ENCODE measurements around the gene TYW1B.
"Not testable (repeated sequence)": the region's sequence is repeated elsewhere in the genome, so short reads cannot be mapped to it uniquely, and the experiment has no call there.

Gene TYW1B

DNA sequence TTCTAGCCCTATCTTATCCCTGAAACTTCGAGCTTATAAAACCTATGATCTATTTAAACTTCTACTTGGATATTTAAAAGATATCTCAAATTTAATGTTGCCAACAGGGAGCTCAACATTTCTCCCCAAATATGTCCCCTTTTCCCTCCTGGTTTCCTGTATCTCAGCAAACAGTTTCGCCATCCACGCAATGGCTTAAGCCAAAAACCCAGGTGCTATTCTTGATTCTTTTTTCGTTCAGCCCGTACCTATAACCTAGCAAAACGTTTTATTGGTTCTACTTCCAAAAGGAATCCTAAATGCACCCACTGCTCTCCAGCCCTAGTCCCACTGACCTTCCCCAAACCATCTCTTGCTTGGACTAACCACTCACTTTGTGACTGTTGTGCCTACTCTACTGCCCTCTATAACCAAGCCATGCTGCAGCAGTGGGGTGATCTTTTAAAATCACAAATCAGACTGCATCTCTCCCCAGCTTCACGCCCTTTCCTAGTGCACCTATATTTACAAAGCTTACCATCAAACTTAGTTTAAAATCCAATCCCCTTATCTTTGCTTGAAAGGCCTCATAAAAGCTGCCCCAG is 201.5 kb downstream of the TYW1B start:
- DNase-seq (ENCODE audit: low spot score), result not testable (repeated sequence)

- not testable (repeated sequence) for DNase-seq (ENCODE audit: low spot score)
Observed at GRCh38 chr7:72625721-72626423, 202.1 kb downstream of the TYW1B start.

GRCh38 chr7:72622532-72622931 is 205.5 kb downstream of the TYW1B start:
- DNase-seq (ENCODE audit: low spot score), result no peak

DNA sequence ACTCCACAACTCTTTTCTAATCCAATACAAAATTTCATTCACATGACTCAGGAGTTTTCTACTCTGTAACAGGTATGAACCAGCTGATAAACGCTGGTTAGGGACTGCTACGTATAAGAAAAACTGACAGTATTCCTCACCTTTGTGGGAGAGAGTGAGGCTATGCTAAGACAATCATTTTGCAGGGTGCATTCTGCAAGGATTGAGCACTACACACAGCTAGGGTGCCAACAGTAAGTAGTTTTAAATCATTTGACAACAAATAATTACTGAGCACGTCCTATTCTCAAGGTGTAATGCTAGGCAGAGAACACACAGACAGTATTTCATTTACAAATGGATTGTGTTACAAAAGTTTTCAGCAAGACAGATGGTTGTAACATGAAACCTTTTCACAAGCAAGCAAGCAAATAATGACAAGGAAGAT is 206.2 kb downstream of the TYW1B start:
- DNase-seq (ENCODE audit: low spot score), result not testable (repeated sequence)

GRCh38 chr7:72620923-72621322 is 207.1 kb downstream of the TYW1B start:
- DNase-seq (ENCODE audit: low spot score), result not testable (repeated sequence)

DNA sequence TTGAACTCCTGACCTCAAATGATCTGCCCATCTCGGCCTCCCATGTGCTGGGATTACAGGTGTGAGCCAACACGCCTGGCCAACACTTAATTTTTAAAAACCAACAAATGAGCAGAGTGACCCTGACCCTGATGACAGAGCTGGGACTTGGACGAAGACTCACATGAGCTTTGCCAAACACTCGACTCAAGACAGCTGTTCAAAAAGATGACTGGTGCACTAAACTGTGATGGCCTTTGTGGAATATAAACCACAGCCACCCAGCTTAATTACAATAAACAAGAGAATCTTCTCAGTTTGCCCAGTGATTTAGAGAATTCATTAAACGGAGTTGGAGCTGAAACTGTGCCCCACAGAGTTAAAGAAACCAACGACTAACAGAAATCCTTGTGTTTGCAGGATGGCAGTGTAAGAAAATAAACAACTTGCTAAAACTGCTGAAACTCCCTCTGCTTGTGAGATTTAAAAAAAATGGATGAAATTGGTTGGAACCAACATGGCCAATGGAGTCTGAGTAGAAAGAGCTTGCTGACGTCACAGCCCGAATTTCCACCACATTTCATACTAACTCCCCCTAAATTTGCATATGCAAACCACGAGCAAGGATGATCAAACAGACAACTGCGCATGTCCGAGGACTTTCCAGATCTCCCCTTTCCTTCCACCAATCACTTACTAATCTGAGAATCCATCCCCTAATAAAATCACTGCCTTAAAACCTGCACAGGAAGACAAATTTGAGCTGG is 209.4 kb downstream of the TYW1B start:
- DNase-seq (ENCODE audit: low spot score), result not testable (repeated sequence)

- not testable (repeated sequence) for DNase-seq (ENCODE audit: low spot score)
Observed at GRCh38 chr7:72609761-72610160, 218.2 kb downstream of the TYW1B start.

DNA sequence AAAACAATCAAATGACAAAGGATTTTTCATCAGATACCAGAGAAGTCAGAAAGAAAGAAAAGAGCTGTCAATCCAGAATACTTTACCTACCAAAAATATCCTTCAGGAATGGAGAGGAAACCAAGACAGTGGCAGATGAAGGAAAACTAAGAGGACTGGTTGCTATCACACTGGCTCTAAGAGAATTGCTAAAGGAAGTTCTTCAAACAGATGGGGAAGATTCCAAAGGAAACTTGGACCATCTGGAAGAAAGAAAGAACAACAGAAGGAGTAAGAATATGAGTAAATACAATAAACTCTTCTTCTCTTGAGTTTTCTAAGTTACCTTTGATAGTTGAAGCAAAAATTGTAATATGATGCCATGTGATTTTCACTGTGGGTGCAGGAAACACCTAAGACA is 220.0 kb downstream of the TYW1B start:
- not testable (repeated sequence) for DNase-seq (ENCODE audit: low spot score)

- not testable (repeated sequence) for DNase-seq (ENCODE audit: low spot score)
Observed at GRCh38 chr7:72605863-72606431, 222.1 kb downstream of the TYW1B start.

DNA sequence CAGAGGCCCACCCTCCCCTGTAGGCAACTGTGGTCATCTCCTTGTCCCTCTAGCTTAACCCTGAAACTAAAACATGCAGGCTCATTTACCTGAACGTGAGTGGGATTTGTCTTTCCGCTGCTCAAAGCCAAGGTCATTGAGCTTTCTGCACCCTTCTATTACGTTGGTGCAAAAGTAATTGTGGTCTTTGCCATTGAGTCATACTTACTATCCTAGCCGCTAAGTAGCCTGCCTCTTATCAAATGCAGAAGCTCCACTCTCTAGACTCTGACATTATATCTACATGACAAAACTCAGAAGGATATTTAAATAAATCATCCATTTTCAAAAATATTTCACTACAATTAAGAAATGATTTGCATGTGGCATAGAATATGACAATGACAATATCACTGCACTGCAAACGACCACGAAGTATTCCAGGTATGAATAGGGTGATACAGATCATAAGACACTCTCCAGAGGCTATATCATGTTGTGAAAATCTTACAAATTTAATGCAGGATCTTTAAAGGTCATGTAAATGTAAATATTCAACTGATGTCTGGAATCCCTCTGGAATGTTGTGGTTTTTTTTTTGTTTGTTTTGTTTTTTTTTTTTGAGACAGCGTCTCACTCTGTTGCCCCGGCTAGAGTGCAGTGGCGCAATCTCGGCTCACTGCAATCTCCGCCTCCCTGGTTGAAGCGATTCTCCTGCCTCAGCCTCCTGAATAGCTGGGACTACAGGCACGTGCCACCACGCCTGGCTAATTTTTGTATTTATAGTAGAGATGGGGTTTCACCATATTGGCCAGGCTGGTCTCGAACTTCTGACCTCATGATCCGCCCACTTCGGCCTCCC is 223.0 kb downstream of the TYW1B start:
- not testable (repeated sequence) for DNase-seq (ENCODE audit: low spot score)

DNA sequence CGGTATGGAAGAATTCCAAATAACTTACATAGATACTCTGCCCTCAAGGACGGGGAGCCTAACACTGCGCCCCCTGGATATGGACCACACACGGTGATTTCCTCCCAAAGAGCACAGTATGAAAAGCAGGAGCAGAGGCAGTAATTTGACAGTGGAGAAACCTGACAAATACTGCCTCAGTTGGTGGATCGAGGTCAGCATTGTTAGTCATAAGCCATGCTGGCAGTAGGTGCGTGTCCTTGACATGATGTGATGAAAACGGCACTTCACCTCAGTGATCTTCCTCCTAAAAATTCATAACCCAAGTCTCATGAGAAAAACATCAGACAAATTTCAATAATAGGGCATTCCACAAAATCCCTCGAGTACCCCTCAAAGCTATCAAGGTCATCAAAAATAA is 224.5 kb downstream of the TYW1B start:
- DNase-seq (ENCODE audit: low spot score), result not testable (repeated sequence)

DNA sequence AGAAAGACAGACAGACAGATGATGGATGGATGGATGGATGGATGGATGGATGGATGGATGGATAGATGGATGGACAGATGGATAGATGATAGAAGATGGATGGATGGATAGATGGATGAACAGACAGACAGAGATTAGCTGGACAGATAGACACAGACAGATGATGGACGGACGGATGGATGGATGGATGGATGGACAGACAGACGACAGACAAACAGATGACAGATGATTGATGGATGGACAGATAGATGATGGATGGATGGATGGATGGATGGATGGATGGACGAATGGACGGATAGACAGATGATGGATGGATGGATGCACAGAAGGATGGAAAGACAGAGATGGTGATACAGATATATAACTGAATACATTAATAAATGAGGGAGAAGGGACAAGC is 224.9 kb downstream of the TYW1B start:
- no peak for DNase-seq (ENCODE audit: low spot score)

DNA sequence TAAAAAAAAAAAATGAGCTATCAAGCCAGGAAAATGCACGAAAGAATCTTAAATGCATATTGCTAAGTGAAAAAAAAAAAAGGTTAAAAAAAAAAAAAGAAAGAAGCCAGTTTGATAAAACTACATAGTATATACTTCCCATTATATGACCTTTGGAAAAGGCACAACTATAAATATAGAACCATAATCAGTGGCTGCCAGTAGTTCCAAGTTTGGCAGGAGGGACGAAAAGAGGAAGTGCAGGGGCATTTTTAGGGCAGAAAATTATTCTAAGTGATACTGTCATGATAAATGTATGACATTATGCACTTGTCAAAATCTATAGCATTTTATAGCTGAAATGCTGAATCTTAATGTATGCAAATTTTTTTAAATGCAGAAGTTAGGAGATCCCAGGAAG is 226.3 kb downstream of the TYW1B start:
- DNase-seq (ENCODE audit: low spot score), result not testable (repeated sequence)

DNA sequence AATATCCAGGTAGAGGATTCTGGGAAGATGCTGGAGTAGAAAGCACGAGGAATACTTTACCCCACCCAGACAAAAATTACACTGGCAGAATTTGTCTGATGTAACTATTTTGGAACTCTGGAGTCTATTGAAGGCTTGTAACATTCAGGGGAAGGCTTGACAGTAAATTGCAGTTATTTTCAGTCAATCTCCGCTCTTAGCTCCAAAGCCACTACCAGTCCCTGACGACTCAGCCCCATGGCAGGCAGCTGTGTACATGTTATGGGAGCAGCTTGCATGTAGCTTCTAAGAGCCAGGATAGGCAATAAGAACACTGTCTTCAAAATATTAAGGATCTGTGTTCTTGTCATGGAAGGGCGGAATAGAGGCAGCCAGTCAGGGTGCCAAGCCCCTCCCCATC is 238.0 kb downstream of the TYW1B start:
- not testable (repeated sequence) for DNase-seq (ENCODE audit: low spot score)

- DNase-seq (ENCODE audit: low spot score), result not testable (repeated sequence)
Observed at GRCh38 chr7:72587267-72587666, 240.7 kb downstream of the TYW1B start.

DNA sequence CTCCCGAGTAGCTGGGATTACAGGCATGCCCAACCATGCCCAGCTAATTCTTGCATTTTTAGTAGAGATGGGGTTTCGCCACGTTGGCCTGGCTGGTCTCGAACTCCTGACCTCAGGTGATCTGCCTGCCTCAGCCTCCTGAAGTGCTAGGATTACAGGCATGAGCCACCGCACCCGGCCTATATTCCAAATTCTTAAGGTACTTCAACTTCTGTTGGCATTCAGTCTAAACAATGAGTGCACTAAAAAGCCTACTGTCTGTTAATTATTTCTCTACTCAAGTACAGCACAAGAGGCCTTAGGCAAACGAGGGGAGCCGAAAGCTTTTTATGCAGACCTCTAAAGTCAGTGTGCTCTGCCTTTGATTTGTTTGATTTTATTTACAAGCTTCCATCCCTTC is 243.4 kb downstream of the TYW1B start:
- not testable (repeated sequence) for DNase-seq (ENCODE audit: low spot score)

DNA sequence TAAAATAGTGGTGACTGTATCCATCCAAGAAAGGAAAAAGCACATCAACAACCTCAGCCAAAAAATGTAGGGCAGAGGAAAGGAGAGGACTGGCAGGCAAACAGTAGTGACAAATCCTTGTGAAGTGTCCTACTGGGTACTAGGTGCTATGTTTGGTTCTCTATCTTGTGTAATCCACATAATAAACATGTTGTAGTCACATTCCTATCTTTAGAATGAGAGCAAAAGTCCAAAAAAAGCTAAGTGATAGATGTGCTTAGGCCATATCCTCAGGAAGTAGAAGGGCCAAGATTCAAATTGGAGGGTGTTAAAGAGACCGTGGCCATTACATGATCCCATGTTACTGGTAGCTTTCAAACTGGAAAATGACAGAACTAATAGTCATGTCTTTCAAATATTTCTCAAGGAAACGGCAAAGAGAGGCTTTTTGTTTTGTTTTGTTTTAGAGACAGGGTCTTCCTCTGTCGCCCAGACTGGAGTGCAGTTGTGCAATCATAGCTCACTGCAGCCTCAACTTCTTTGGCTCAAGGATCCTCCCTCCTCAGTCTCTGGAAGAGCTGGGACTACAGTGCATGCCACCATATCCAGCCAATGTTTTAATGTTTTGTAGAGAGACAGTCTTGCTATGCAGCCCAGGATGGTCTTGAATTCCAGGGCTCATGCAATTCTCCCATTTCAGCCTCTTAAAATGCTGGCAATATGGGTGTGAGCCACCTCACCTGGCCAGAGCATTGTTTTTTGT is 244.2 kb downstream of the TYW1B start:
- DNase-seq (ENCODE audit: low spot score), result not testable (repeated sequence)

GRCh38 chr7:72580142-72580770 is 247.7 kb downstream of the TYW1B start:
- not testable (repeated sequence) for DNase-seq (ENCODE audit: low spot score)

GRCh38 chr7:72577107-72577506 is 250.9 kb downstream of the TYW1B start:
- DNase-seq (ENCODE audit: low spot score), result no peak

- not testable (repeated sequence) for DNase-seq (ENCODE audit: low spot score)
Observed at GRCh38 chr7:72561988-72562387, 266.0 kb downstream of the TYW1B start.

Measured in SK-N-DZ (cell line).